ENCODE data around the gene HEATR5A. TPM values are rescaled to one million over a fixed set of nuclear protein-coding genes. Genes with fewer than 3 reads are reported as not detected.

HEATR5A gene
- polyA plus RNA-seq, 1 of the 3 experiments (the other 2 are of a cell fraction), result 7.1 TPM

- no peaks in the 10 kb centered on the region for H3K9me2 ChIP-seq
- POLR2A ChIA-PET, result no interaction called here
- H3F3A ChIP-seq (replicated peaks; ENCODE audit: insufficient read depth), result no peaks in the 10 kb centered on the region
- no peak overlapping the region for H3K27ac ChIP-seq (ENCODE audit: low read depth in 2 of 2, low read length in 1 of 2)
- no peak overlapping the region for H3K9ac ChIP-seq
- H3K9me3 ChIP-seq, result no peaks in the 10 kb centered on the region
- peaks cover 0 to 6% of the 10 kb centered on the region in 2 experiments; a peak in 2 of 4 replicates for H3K4me1 ChIP-seq (ENCODE audit: control insufficient read depth in 1 of 2, insufficient read depth in 2 of 2, low read depth in 1 of 2, low read length in 1 of 2)
- CTCF ChIA-PET, result interaction anchor here (0.6 kb wide), 1 partner anchor 16 kb away, joined by 3 read pairs; no protein-coding TSS in a partner anchor
- no peaks in the 10 kb centered on the region for H3K79me2 ChIP-seq (ENCODE audit: insufficient read depth)
- DNase-seq, result no peak
- no peaks in the 10 kb centered on the region for H3K36me3 ChIP-seq (replicated peaks in 1 of 2; ENCODE audit: control insufficient read depth in 1 of 2, insufficient read depth in 2 of 2, low read length in 1 of 2)
- H4K20me1 ChIP-seq (ENCODE audit: insufficient read depth), result no peaks in the 10 kb centered on the region
- no peak overlapping the region for H3K4me2 ChIP-seq
- H3K27me3 ChIP-seq (ENCODE audit: insufficient read depth), result no peaks in the 10 kb centered on the region
- H2AFZ ChIP-seq (ENCODE audit: low read depth), result no peak overlapping the region
- no peak overlapping the region for H3K4me3 ChIP-seq (ENCODE audit: low read depth in 2 of 2, low read length in 1 of 2)
- TF ChIP-seq EZH2phosphoT487 (IDR thresholded peaks at IDR 0.05; ENCODE audit: borderline replicate concordance, low read depth), result no peak
- no peak for TF ChIP-seq SMC3 (IDR thresholded peaks at IDR 0.05; ENCODE audit: low read depth, low read length)
- no peak for TF ChIP-seq IRF3 (IDR thresholded peaks at IDR 0.05; ENCODE audit: low read depth, low read length)
- TF ChIP-seq EP300 (IDR thresholded peaks at IDR 0.05; ENCODE audit: borderline replicate concordance in 1 of 2, low read depth in 1 of 2, low read length in 1 of 2), result no peak
- no peak for TF ChIP-seq NFIC (IDR thresholded peaks at IDR 0.05; ENCODE audit: borderline replicate concordance)
- TF ChIP-seq FOSL2 (IDR thresholded peaks at IDR 0.05; ENCODE audit: borderline replicate concordance, low read depth), result no peak
- TF ChIP-seq ELF1 (IDR thresholded peaks at IDR 0.05), result no peak
- no peak for TF ChIP-seq JUND (IDR thresholded peaks at IDR 0.05)
- no peak for TF ChIP-seq USF1 (IDR thresholded peaks at IDR 0.05; ENCODE audit: borderline replicate concordance, low read depth)
- no peak for TF ChIP-seq MEF2A (IDR thresholded peaks at IDR 0.05; ENCODE audit: borderline replicate concordance, low read depth)
- no peak for TF ChIP-seq GABPA (IDR thresholded peaks at IDR 0.05; ENCODE audit: low read depth)
- TF ChIP-seq RAD21 (IDR thresholded peaks at IDR 0.05; ENCODE audit: low read length), result no peak
- no peak for TF ChIP-seq FOXM1 (IDR thresholded peaks at IDR 0.05; ENCODE audit: low read depth)
- TF ChIP-seq RXRA (IDR thresholded peaks at IDR 0.05; ENCODE audit: borderline replicate concordance, low read depth), result no peak
- TF ChIP-seq ZBTB33 (IDR thresholded peaks at IDR 0.05; ENCODE audit: borderline replicate concordance, low read depth), result no peak
- TF ChIP-seq REST (IDR thresholded peaks at IDR 0.05; ENCODE audit: low read depth, low read length), result no peak
- TF ChIP-seq USF2 (IDR thresholded peaks at IDR 0.05; ENCODE audit: borderline replicate concordance, low read depth, low read length), result no peak
- TF ChIP-seq GATA2 (CRISPR knock-in tag; IDR thresholded peaks at IDR 0.05), result no peak
- no peak for TF ChIP-seq RFX5 (IDR thresholded peaks at IDR 0.05; ENCODE audit: low read length)
Measured at GRCh38 chr14:31425905-31426304, 5.6 kb upstream of the HEATR5A start.
